GM18517 (cell line): ENCODE data around the gene SLC38A4.

Experiments used
- ATAC-seq: cut with Tn5 transposase; IDR thresholded peaks from one replicate; pipeline ENCODE4 v1.9.1; 2021; ENCODE audit warnings: mild to moderate bottlenecking, moderate library complexity; ENCODE audit not compliant: unreplicated experiment

Gene SLC38A4

GRCh38 chr12:46717868-46718267 is 107.9 kb downstream of the SLC38A4 start:
- ATAC-seq = no peak

- no peak for ATAC-seq
Measured at GRCh38 chr12:46717159-46717558, 108.6 kb downstream of the SLC38A4 start.
